Upper lobe of left lung (tissue), 4 donors: ENCODE results near the gene ANKDD1A.

ENCODE experiments used
- CTCF ChIP-seq, 6 experiments: fragments of 450-650 bp in 4 of 6; fragments of 200-600 bp in 2 of 6; sonication (generic) in 2 of 6; IDR thresholded peaks; one replicate each; pipeline ENCODE4 v1.5.1; 2016 to 2019; ENCODE audit warnings: antibody characterized with exemption in 6 of 6
- EP300 ChIP-seq, 4 donors: sonication (generic); formaldehyde crosslinking; IDR thresholded peaks; one replicate each; pipeline ENCODE4 v1.5.1; 2017; ENCODE audit warnings: antibody characterized with exemption in 4 of 4, control low read depth in 2 of 4
- POLR2A ChIP-seq, 4 donors: fragments of 450-650 bp; IDR thresholded peaks; one replicate each; pipeline ENCODE4 v1.5.1; 2016 to 2017; ENCODE audit warnings: antibody characterized with exemption in 4 of 4, mild to moderate bottlenecking in 2 of 4
- POLR2AphosphoS5 ChIP-seq, 2 donors: sonication (generic); formaldehyde crosslinking; IDR thresholded peaks; one replicate each; pipeline ENCODE4 v1.5.1; 2017; ENCODE audit warnings: antibody characterized with exemption in 2 of 2

GRCh38 chr15:64864068-64864467 lies 47.6 kb upstream of the ANKDD1A start:
- no peak for TF ChIP-seq CTCF (IDR thresholded peaks at IDR 0.05)
- no peak for TF ChIP-seq EP300 (IDR thresholded peaks at IDR 0.05)
- no peak for TF ChIP-seq POLR2AphosphoS5 (IDR thresholded peaks at IDR 0.05)
- TF ChIP-seq POLR2A (IDR thresholded peaks at IDR 0.05), result no peak
